ENCODE measurements around the gene BAIAP2L2.

The BAIAP2L2 gene

DNA sequence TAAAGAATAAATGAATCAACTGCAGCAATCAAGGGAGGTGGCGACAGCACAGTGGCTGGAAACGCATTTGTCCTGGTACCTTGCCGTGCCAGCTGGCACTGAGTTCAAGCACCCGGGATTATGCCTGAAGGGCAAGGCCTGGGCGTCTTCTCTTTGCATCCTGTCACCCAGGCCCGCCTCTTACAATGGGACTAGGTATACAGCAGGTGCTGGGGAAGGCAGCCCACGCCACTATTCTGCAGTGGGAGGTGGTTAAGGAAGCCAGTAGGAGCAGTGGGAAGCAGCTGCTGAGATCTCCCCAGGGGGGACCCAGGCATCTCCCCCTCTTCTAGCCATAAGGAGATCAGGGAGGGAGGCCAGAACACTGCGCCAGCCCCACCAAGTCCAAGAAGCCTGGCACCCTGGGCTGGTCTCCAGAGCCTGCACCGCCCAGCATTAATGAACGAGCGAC lies 15.3 kb upstream of the BAIAP2L2 start:
- TF ChIP-seq, protein P1, sequence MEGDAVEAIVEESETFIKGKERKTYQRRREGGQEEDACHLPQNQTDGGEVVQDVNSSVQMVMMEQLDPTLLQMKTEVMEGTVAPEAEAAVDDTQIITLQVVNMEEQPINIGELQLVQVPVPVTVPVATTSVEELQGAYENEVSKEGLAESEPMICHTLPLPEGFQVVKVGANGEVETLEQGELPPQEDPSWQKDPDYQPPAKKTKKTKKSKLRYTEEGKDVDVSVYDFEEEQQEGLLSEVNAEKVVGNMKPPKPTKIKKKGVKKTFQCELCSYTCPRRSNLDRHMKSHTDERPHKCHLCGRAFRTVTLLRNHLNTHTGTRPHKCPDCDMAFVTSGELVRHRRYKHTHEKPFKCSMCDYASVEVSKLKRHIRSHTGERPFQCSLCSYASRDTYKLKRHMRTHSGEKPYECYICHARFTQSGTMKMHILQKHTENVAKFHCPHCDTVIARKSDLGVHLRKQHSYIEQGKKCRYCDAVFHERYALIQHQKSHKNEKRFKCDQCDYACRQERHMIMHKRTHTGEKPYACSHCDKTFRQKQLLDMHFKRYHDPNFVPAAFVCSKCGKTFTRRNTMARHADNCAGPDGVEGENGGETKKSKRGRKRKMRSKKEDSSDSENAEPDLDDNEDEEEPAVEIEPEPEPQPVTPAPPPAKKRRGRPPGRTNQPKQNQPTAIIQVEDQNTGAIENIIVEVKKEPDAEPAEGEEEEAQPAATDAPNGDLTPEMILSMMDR (IDR thresholded peaks at IDR 0.05; ENCODE audit: low read depth, low read length, poor library complexity, severe bottlenecking), result no peak
- no peak for TF ChIP-seq EZH2phosphoT487 (IDR thresholded peaks at IDR 0.05; ENCODE audit: borderline replicate concordance, low read length)
- H3F3A ChIP-seq (ENCODE audit: control insufficient read depth, insufficient read depth), result no peaks in the 10 kb centered on the region
- no peaks in the 10 kb centered on the region for H3K9me2 ChIP-seq (replicated peaks; ENCODE audit: control insufficient read depth, low read length)
- H3K4me3 ChIP-seq (ENCODE audit: low read length), result no peak overlapping the region
- H3K27me3 ChIP-seq (ENCODE audit: control insufficient read depth, low read length), result no peaks in the 10 kb centered on the region
- no peaks in the 10 kb centered on the region for H3K79me2 ChIP-seq (ENCODE audit: control insufficient read depth, low read length)
- H3K9me3 ChIP-seq (ENCODE audit: control insufficient read depth, insufficient read depth, low read length), result no peaks in the 10 kb centered on the region
- no peak overlapping the region for H3K27ac ChIP-seq (ENCODE audit: low read depth, low read length)
- no peak overlapping the region for H3K4me2 ChIP-seq (ENCODE audit: low read length)
- H4K20me1 ChIP-seq (ENCODE audit: control insufficient read depth, insufficient read depth, low read depth, low read length), result no peaks in the 10 kb centered on the region
- no peaks in the 10 kb centered on the region for H3K4me1 ChIP-seq (ENCODE audit: control insufficient read depth, low read length)
- H3K36me3 ChIP-seq (ENCODE audit: control insufficient read depth, low read length), result no peaks in the 10 kb centered on the region

DNA sequence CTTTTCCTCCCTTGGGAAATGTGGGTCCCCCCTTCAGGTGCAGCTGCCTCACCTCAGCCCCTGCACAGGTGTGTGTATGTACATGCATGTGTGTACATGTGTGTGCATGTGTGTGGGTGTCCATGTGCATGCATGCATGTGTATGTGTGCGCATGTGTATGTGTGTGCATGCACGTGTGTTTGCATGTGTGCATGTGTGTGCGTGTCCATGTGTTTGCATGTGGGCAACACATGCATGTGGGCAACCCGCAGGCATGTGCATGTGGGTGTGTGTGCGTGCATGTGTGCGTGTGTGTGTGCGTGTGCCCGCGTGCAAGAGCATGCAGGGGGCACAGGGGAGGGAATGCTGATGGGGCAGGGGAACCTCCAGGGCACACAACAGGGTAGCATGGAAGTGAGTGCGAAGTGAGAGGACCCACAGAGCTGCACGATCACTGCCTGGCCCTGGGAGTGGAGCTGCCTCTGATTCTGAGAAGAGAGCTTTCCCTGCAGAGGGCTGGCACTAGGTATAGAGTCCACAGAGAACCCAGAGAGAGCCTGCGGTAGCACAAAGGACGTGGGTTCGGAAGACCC lies 14.6 kb upstream of the BAIAP2L2 start:
- H4K20me1 ChIP-seq (ENCODE audit: control insufficient read depth, insufficient read depth, low read depth, low read length), result no peaks in the 10 kb centered on the region
- H3K4me3 ChIP-seq (ENCODE audit: low read length), result no peak overlapping the region
- H3K4me2 ChIP-seq (ENCODE audit: low read length), result no peak overlapping the region
- H3K36me3 ChIP-seq (ENCODE audit: control insufficient read depth, low read length), result no peaks in the 10 kb centered on the region
- no peak overlapping the region for H3K27ac ChIP-seq (ENCODE audit: low read depth, low read length)
- no peaks in the 10 kb centered on the region for H3K9me3 ChIP-seq (ENCODE audit: control insufficient read depth, insufficient read depth, low read length)
- H3K9me2 ChIP-seq (replicated peaks; ENCODE audit: control insufficient read depth, low read length), result no peaks in the 10 kb centered on the region
- H3K79me2 ChIP-seq (ENCODE audit: control insufficient read depth, low read length), result no peaks in the 10 kb centered on the region
- no peaks in the 10 kb centered on the region for H3F3A ChIP-seq (ENCODE audit: control insufficient read depth, insufficient read depth)
- no peaks in the 10 kb centered on the region for H3K4me1 ChIP-seq (ENCODE audit: control insufficient read depth, low read length)
- TF ChIP-seq EZH2phosphoT487 (IDR thresholded peaks at IDR 0.05; ENCODE audit: borderline replicate concordance, low read length), result no peak
- TF ChIP-seq, protein P1 (IDR thresholded peaks at IDR 0.05; ENCODE audit: low read depth, low read length, poor library complexity, severe bottlenecking), result no peak
- no peaks in the 10 kb centered on the region for H3K27me3 ChIP-seq (ENCODE audit: control insufficient read depth, low read length)

DNA sequence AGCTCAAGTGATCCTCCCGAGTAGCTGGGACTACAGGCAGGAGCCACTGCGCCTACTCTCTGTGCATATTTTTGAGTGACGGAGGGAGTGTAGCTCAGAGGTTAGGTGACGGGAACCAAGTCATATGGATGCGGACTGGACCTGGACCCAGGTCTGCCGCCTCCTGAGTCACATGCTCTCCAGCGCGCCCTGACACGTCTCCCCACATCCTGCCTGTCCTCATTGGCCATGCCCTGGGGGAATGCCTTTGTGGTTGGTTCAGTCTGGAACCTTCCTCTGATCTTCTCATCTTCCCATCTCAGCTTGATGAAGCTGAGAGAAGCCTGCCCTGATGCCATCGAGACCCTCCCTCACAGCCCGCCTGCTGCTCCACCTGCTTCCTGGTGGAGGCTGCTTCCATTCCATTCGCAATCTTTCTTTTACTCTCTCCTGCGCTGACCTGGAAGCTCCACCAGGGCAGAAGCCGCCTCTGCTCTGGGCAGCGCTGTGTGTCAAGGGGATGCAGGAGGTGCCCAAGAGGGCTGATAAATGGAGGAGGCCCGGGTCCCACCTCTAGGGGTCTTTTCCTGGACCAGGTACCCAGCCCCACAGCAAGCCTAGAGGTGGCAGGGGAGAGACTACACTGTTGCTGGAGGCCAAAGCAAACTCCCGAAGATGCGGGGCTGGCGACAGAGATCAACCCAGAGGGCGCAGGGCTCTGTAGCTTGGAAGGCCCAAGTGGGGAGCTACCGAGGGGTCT lies 13.9 kb upstream of the BAIAP2L2 start:
- H3K4me2 ChIP-seq (ENCODE audit: low read length), result no peak overlapping the region

More for the DNA sequence above, 13.9 kb upstream of the BAIAP2L2 start:
- no peaks in the 10 kb centered on the region for H3K36me3 ChIP-seq (ENCODE audit: control insufficient read depth, low read length)
- no peak overlapping the region for H3K4me3 ChIP-seq (ENCODE audit: low read length)
- TF ChIP-seq, protein P1 (IDR thresholded peaks at IDR 0.05; ENCODE audit: low read depth, low read length, poor library complexity, severe bottlenecking), result no peak
- no peak for TF ChIP-seq EZH2phosphoT487 (IDR thresholded peaks at IDR 0.05; ENCODE audit: borderline replicate concordance, low read length)
- H4K20me1 ChIP-seq (ENCODE audit: control insufficient read depth, insufficient read depth, low read depth, low read length), result no peaks in the 10 kb centered on the region
- H3F3A ChIP-seq (ENCODE audit: control insufficient read depth, insufficient read depth), result no peaks in the 10 kb centered on the region
- no peaks in the 10 kb centered on the region for H3K4me1 ChIP-seq (ENCODE audit: control insufficient read depth, low read length)
- H3K27ac ChIP-seq (ENCODE audit: low read depth, low read length), result no peak overlapping the region
- no peaks in the 10 kb centered on the region for H3K9me2 ChIP-seq (replicated peaks; ENCODE audit: control insufficient read depth, low read length)
- H3K79me2 ChIP-seq (ENCODE audit: control insufficient read depth, low read length), result no peaks in the 10 kb centered on the region
- no peaks in the 10 kb centered on the region for H3K9me3 ChIP-seq (ENCODE audit: control insufficient read depth, insufficient read depth, low read length)
- no peaks in the 10 kb centered on the region for H3K27me3 ChIP-seq (ENCODE audit: control insufficient read depth, low read length)

Measured in DOHH2 (cell line).